ENCODE data around the gene ZBTB46.
"Not testable (repeated sequence)": the region's sequence is repeated elsewhere in the genome, so short reads cannot be mapped to it uniquely, and the experiment has no call there.

- TF ChIP-seq CTCF, POLR2AphosphoS5 (IDR thresholded peaks at IDR 0.05): not testable (repeated sequence)
Observed at GRCh38 chr20:63776875-63777274, 54.2 kb downstream of the ZBTB46 start.
